Chondrocyte (in vitro differentiated cells): Measurements from ENCODE around the gene PCDHGB4. TPM values are rescaled to one million over a fixed set of nuclear protein-coding genes. Genes with fewer than 3 reads are reported as not detected.
A peak's percentile ranks its signal among the peaks of the same experiment; 100 is the strongest.
"Not testable (repeated sequence)": the region's sequence is repeated elsewhere in the genome, so short reads cannot be mapped to it uniquely, and the experiment has no call there.

Source experiments
- DNase-seq: peaks from one replicate; pipeline ENCODE4 v3.0.0; 2021; ENCODE audit warnings: mixed read lengths, low spot score
- H3K27ac Mint-ChIP-seq: one replicate; pipeline ENCODE4 v1.8.0; 2021; ENCODE audit warnings: mild to moderate bottlenecking, moderate library complexity, mixed read lengths; ENCODE audit not compliant: unreplicated experiment
- H3K27me3 Mint-ChIP-seq: 2 replicates; pipeline ENCODE4 v1.8.0; 2021; ENCODE audit warnings: low read depth, mixed read lengths
- H3K36me3 Mint-ChIP-seq: 2 replicates; pipeline ENCODE4 v1.8.0; 2021; ENCODE audit warnings: low read depth, mixed read lengths
- H3K4me1 Mint-ChIP-seq: 2 replicates; pipeline ENCODE4 v1.8.0; 2021; ENCODE audit warnings: low read depth, mild to moderate bottlenecking, mixed read lengths
- H3K4me3 Mint-ChIP-seq: one replicate; pipeline ENCODE4 v1.8.0; 2021; ENCODE audit warnings: mild to moderate bottlenecking, moderate library complexity, mixed read lengths; ENCODE audit not compliant: unreplicated experiment
- H3K9me3 Mint-ChIP-seq: 2 replicates; pipeline ENCODE4 v1.8.0; 2021; ENCODE audit warnings: low read depth, mixed read lengths
- total RNA-seq: library from RNA; stranded (reverse); gene quantifications from 3 replicates; pipeline ENCODE4 v1.2.1, GENCODE V29; 2021
- TF ChIP-seq, protein P1 (sequence below): fragments of 200-600 bp; sonication (generic); IDR thresholded peaks from 2 replicates; pipeline ENCODE4 v1.5.0; 2021; ENCODE audit warnings: antibody characterized with exemption, mild to moderate bottlenecking, moderate library complexity

Gene PCDHGB4
- total RNA-seq, 1 donor from 2014 or later: 14.2 TPM

DNA sequence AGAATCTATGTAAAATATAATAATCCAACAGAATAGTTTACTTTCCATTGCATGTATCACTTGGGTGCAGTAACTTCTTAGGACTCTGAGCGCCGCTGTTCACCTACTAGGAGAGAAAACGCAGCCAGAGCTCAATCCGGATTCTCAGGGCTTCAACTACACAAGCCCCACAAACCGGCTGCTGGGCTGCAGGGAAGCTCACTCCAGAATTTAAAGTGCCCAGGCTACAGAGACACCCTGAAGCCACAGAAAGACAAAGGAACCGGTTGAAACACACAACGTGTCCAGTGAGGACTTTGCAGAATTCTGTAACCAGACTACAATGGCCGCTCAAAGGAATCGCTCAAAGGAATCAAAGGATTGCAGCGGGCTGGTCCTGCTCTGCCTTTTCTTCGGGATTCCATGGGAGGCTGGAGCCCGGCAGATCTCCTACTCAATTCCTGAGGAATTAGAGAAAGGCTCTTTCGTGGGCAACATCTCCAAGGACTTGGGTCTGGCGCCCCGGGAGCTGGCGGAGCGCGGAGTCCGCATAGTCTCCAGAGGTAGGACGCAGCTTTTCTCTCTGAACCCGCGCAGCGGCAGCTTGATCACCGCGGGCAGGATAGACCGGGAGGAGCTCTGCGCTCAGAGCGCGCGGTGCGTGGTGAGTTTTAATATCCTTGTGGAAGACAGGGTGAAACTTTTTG lies 25.5 kb downstream of the PCDHGB4 start, which contains the start of gene PCDHGA10:
TSS of gene PCDHGA10 (plus strand) at position 134 of the 686 bp plus-strand sequence. CDS start at position 323, 189 bp downstream.
- H3K4me1 Mint-ChIP-seq: peaks cover 35% of the 10 kb centered on the region
- no peak for DNase-seq
- H3K9me3 Mint-ChIP-seq: peaks cover 48% of the 10 kb centered on the region
- H3K4me3 Mint-ChIP-seq: peak within 1 kb of the TSS; percentile 82
- H3K27me3 Mint-ChIP-seq: no peaks in the 10 kb centered on the region
- H3K27ac Mint-ChIP-seq: peak within 1 kb of the TSS; percentile 86
- TF ChIP-seq, protein P1, sequence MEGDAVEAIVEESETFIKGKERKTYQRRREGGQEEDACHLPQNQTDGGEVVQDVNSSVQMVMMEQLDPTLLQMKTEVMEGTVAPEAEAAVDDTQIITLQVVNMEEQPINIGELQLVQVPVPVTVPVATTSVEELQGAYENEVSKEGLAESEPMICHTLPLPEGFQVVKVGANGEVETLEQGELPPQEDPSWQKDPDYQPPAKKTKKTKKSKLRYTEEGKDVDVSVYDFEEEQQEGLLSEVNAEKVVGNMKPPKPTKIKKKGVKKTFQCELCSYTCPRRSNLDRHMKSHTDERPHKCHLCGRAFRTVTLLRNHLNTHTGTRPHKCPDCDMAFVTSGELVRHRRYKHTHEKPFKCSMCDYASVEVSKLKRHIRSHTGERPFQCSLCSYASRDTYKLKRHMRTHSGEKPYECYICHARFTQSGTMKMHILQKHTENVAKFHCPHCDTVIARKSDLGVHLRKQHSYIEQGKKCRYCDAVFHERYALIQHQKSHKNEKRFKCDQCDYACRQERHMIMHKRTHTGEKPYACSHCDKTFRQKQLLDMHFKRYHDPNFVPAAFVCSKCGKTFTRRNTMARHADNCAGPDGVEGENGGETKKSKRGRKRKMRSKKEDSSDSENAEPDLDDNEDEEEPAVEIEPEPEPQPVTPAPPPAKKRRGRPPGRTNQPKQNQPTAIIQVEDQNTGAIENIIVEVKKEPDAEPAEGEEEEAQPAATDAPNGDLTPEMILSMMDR: peak; percentile 78
- H3K36me3 Mint-ChIP-seq: peaks cover 56% of the 10 kb centered on the region

DNA sequence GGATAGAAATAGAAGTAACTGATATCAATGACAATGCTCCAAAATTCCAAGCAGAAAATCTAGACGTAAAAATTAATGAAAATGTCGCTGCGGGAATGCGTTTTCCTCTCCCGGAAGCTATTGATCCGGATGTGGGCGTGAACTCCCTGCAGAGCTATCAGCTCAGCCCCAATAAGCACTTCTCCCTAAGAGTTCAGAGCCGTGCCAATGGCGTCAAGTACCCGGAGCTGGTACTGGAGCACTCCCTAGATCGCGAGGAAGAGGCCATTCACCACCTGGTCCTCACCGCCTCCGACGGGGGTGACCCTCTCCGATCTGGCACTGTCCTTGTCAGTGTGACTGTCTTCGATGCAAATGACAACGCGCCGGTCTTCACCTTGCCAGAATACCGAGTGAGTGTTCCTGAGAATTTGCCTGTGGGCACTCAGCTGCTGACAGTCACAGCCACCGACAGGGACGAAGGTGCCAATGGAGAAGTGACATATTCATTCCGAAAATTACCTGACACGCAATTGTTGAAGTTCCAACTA lies 26.1 kb downstream of the PCDHGB4 start:
- Mint-ChIP-seq H3K27ac (peak overlapping the region; percentile 86), H3K36me3 (peaks cover 58% of the 10 kb centered on the region), H3K9me3 (peaks cover 51% of the 10 kb centered on the region), H3K27me3 (no peaks in the 10 kb centered on the region), H3K4me3 (peak overlapping the region; percentile 82), H3K4me1 (peaks cover 30% of the 10 kb centered on the region)
- no peak for DNase-seq
- TF ChIP-seq, protein P1: no peak

DNA sequence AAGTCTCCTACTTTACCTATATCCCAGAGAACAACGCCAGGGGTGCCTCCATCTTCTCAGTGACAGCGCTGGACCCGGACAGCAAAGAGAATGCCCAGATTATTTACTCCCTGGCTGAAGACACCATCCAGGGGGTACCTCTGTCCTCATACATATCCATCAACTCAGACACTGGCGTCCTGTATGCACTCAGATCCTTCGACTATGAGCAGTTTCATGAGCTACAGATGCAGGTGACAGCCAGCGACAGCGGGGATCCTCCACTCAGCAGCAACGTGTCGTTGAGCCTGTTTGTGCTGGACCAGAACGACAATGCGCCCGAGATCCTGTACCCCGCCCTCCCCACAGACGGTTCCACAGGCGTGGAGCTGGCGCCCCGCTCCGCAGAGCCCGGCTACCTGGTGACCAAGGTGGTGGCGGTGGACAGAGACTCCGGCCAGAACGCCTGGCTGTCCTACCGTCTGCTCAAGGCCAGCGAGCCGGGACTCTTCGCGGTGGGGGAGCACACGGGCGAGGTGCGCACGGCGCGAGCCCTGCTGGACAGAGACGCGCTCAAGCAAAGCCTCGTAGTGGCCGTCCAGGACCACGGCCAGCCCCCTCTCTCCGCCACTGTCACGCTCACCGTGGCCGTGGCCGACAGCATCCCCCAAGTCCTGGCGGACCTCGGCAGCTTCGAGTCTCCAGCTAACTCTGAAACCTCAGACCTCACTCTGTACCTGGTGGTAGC lies 27.2 kb downstream of the PCDHGB4 start:
- not testable (repeated sequence) for H3K27ac Mint-ChIP-seq, DNase-seq, H3K4me3 Mint-ChIP-seq, H3K27me3 Mint-ChIP-seq
- peaks cover 50% of the 10 kb centered on the region for H3K9me3 Mint-ChIP-seq
- peaks cover 58% of the 10 kb centered on the region for H3K36me3 Mint-ChIP-seq
- peaks cover 23% of the 10 kb centered on the region for H3K4me1 Mint-ChIP-seq

DNA sequence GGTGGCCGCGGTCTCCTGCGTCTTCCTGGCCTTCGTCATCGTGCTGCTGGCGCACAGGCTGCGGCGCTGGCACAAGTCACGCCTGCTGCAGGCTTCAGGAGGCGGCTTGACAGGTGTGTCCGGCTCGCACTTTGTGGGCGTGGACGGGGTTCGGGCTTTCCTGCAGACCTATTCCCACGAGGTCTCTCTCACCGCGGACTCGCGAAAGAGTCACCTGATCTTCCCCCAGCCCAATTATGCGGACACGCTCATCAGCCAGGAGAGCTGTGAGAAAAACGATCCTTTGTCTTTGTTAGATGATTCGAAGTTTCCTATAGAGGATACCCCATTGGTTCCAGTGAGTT lies 27.7 kb downstream of the PCDHGB4 start:
- Mint-ChIP-seq H3K36me3 (peaks cover 60% of the 10 kb centered on the region), H3K4me1 (peaks cover 21% of the 10 kb centered on the region), H3K9me3 (peaks cover 52% of the 10 kb centered on the region)
- H3K27ac Mint-ChIP-seq, H3K27me3 Mint-ChIP-seq, DNase-seq, H3K4me3 Mint-ChIP-seq: not testable (repeated sequence)

DNA sequence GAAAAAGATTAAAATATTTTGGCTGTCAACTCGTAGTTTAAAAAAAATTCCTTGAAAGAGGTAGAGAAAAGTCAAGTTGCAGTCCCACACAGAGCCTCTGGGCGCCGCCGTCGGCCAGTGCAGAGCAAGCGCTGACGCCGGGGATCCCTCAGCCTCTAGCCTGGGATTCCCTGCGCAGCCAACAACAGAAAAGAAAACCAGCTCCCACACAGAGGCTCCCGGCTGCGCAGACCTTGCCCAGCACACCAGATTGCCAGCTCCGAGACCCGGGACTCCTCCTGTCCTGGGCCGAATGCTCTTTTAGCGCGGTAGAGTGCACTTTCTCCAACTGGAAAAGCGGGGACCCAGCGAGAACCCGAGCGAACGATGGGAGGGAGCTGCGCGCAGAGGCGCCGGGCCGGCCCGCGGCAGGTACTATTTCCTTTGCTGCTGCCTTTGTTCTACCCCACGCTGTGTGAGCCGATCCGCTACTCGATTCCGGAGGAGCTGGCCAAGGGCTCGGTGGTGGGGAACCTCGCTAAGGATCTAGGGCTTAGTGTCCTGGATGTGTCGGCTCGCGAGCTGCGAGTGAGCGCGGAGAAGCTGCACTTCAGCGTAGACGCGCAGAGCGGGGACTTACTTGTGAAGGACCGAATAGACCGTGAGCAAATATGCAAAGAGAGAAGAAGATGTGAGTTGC lies 30.1 kb downstream of the PCDHGB4 start, which contains the start of gene PCDHGB7:
TSS of gene PCDHGB7 (plus strand) at position 184 of the 679 bp plus-strand sequence. CDS start at position 367, 183 bp downstream.
- Mint-ChIP-seq H3K4me3 (peak within 1 kb of the TSS; percentile 38), H3K9me3 (peaks cover 57% of the 10 kb centered on the region), H3K4me1 (peaks cover 10% of the 10 kb centered on the region), H3K36me3 (peaks cover 65% of the 10 kb centered on the region)
- not testable (repeated sequence) for H3K27ac Mint-ChIP-seq, H3K27me3 Mint-ChIP-seq, DNase-seq
- TF ChIP-seq, protein P1: peak; percentile 42
